ENCODE data around the gene DBI.

Gene DBI

DNA sequence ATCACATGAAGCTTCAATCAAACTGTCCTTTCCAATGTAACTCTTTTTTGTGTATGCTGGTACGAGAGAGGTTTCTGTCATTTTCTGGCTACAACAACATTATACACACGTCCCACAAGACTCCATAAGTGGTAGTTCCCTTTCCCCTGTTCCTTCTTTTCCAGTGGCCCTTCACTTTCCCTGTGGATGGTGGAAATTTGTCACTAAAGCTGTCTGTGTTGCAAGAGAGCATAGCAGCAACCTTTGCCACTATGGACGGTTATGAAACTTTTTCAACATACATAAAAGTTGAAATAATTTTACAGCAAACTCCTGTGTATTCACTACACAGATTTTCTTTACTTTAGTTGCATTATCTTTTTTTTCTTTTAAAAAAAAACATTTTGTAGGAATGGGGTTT, 18.7 kb downstream of the DBI start:
- TF ChIP-seq, protein P1, sequence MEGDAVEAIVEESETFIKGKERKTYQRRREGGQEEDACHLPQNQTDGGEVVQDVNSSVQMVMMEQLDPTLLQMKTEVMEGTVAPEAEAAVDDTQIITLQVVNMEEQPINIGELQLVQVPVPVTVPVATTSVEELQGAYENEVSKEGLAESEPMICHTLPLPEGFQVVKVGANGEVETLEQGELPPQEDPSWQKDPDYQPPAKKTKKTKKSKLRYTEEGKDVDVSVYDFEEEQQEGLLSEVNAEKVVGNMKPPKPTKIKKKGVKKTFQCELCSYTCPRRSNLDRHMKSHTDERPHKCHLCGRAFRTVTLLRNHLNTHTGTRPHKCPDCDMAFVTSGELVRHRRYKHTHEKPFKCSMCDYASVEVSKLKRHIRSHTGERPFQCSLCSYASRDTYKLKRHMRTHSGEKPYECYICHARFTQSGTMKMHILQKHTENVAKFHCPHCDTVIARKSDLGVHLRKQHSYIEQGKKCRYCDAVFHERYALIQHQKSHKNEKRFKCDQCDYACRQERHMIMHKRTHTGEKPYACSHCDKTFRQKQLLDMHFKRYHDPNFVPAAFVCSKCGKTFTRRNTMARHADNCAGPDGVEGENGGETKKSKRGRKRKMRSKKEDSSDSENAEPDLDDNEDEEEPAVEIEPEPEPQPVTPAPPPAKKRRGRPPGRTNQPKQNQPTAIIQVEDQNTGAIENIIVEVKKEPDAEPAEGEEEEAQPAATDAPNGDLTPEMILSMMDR (conservative IDR thresholded peaks at IDR 0.05), result no peak
- TF ChIP-seq ZFX (IDR thresholded peaks at IDR 0.05), result no peak
- H3K27ac ChIP-seq, result no peak overlapping the region

DNA sequence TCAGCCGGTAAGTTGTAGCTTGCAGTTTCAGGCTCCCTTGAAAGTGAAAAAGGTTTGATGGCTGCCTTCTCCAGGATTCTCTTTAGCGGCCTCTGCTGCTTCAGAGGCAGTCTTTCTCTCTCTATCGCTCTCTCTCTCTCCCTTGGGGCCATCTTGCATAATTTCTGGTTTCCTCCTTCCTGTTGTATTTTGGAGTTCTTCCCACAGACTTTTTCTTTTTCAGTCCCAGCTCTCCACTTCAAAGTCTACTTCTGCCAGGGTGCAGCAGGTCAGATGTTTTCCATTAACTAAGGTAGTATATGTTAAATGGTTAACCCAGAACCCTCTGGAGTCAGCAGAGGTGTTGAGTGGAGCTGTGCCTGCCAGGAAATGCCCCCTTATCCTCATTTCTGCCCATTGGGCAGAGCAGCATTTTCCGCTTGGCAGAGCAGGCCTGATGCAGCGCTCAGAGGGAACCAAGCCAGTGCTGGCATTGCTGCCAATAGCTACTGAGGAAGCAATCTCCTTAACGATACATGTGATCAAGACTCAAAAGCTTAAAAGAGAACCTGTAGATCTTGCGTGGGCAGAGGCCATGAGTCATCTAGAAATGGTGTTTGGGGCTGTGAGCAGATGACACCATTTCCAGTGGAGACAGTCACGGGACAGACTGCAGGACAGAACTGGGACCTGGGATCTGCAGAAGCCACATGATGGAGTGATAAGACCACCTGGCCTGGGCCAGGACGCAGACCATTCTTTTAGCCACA, 20.8 kb downstream of the DBI start:
- H3K27ac ChIP-seq, result peak overlapping the region; percentile 69
- TF ChIP-seq ZFX (IDR thresholded peaks at IDR 0.05), result no peak
- TF ChIP-seq, protein P1 (conservative IDR thresholded peaks at IDR 0.05), result peak; percentile 17

DNA sequence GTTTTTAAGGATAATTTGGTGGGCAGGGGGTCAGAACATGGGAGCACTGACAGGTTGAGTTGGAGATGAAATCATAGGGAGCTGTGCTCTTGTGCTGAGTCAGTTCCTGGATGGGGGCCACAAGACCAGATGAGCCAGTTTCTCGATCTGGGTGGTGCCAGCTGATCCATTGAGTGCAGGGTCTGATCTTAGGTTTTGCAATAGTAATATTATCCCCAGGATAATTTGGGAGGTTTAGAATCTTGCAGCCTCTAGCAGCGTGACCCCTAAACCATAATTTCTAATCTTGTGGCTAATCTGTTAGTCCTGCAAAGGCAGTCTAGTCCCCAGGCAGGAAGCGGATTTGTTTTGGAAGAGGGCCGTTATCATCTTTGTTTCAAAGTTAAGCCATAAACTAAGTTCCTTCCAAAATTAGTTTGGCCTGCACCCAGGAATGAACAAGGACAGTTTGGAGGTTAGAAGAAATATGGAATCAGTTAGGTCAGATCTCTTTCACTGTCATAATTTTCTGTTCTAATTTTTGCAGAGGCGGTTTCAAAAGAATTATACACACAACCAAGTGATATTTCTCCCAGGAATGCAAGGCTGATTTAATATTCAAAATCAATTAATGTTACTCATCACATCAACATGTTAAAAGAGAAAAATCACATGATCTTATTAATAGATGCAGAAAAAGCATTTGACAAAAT, 23.0 kb downstream of the DBI start:
- no peak for TF ChIP-seq ZFX (IDR thresholded peaks at IDR 0.05)
- TF ChIP-seq, protein P1 (conservative IDR thresholded peaks at IDR 0.05), result no peak
- peak overlapping the region; percentile 65 for H3K27ac ChIP-seq

DNA sequence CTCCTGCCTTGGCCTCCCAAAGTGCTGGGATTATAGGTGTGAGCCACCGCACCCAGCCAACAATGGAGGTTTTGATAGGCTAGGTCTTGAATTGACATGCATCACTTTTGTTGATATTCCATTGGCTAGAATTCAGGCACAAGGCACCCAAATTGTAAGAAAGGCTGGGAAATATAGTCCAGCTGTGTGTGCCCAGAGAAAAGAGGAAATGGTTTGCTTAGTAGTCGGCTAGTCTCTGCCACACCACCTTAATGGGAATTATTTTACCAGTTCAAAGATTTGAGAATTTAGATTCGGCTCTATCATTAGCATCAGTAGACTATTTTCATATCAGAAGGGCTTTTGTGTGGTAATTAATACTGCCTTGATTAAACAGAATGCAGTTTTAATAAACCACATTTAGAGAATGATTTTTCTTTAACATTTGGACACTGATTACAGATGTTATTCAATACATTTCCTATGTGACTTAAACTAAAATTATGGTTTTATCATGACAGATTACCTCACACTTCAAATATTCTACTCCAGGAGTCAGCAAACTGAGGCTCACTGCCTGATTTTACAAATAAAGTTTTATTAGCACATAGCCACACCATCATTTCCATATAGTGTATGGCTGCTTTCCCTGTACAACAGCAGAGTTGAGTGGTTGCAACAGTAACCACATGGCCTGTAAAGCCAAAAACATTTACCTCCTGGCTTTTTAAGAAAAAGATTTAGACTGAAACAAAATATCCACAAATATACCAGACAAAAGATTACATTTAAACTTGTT, 27.4 kb downstream of the DBI start:
- no peak overlapping the region for H3K27ac ChIP-seq
- TF ChIP-seq, protein P1 (conservative IDR thresholded peaks at IDR 0.05), result no peak
- no peak for TF ChIP-seq ZFX (IDR thresholded peaks at IDR 0.05)

DNA sequence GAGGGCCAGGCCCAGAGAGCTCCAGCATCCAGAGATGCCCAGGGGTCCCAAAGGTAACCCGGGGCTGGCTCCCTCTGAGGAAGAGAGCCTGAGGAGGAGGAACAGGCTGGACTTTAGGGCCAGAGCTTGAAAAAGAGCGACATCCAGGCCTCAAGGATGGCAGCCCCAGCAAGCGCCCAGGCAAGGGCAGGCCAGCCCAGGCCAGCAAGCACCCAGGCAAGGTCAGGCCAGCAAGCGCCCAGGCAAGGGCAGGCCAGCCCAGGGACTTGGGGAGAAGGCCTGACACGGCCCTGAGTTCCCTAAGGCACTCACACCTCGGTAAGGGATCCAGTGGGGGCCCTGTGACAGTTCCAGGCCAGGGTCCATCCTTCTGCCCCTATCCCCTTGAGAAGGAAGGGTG, 30.4 kb downstream of the DBI start:
- TF ChIP-seq, protein P1 (conservative IDR thresholded peaks at IDR 0.05), result no peak
- no peak for TF ChIP-seq ZFX (IDR thresholded peaks at IDR 0.05)
- H3K27ac ChIP-seq, result no peak overlapping the region

DNA sequence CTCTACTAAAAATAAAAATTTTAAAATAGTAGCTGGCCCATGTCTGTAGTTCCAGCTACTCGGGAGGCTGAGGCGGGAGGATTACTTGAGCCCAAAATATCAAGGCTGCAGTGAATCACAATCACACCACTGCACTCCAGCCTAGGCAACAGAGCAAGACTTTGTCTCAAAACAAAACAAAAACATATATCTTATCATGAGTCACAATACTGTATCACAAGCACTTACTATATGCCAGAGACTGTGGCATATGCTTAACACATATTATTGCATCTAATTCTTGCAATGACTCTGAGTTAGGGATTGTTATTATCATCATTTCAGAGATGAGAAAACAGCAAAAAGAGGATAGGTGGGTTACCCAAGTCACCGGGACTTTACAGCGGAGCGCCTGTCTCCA, 35.3 kb downstream of the DBI start:
- peak overlapping the region; percentile 62 for H3K27ac ChIP-seq

More for the DNA sequence above, 35.3 kb downstream of the DBI start:
- TF ChIP-seq, protein P1 (conservative IDR thresholded peaks at IDR 0.05), result no peak
- no peak for TF ChIP-seq ZFX (IDR thresholded peaks at IDR 0.05)
